Thoracic aorta (tissue), 2 donors: ENCODE measurements around the gene PDZD7. TPM values are rescaled to one million over a fixed set of nuclear protein-coding genes. Genes with fewer than 3 reads are reported as not detected.

Experiments
- ATAC-seq: fragments of 150-250 bp; one replicate; pipeline ENCODE4 v1.8.0; 2017; ENCODE audit warnings: low read depth; ENCODE audit not compliant: insufficient number of reproducible peaks, low FRiP score
- DNase-seq: peaks from one replicate; pipeline ENCODE4 v3.0.0-alpha.2; 2020; ENCODE audit warnings: low spot score
- H3K27ac ChIP-seq, 2 donors: fragments of 200-600 bp; sonication (generic); 1 replicate in 1 of 2; 2 replicates in 1 of 2; pipeline ENCODE4 v1.5.1; 2016; ENCODE audit warnings: mild to moderate bottlenecking in 2 of 2, moderate library complexity in 2 of 2
- H3K27me3 ChIP-seq: fragments of 200-600 bp; sonication (generic); replicated peaks from 2 replicates; pipeline ENCODE4 v1.6.0; 2016; ENCODE audit warnings: mild to moderate bottlenecking; ENCODE audit not compliant: insufficient read depth
- H3K36me3 ChIP-seq: fragments of 200-600 bp; sonication (generic); one replicate; pipeline ENCODE4 v1.5.1; 2016
- H3K4me1 ChIP-seq, 2 donors: fragments of 200-600 bp; sonication (generic); 1 replicate in 1 of 2; 2 replicates in 1 of 2; pipeline versions ENCODE4 v1.5.1 to v1.6.0; 2016; ENCODE audit warnings: low read depth in 2 of 2, mild to moderate bottlenecking in 1 of 2; ENCODE audit not compliant: control insufficient read depth in 1 of 2
- H3K4me3 ChIP-seq: fragments of 200-600 bp; sonication (generic); 2 replicates; pipeline ENCODE4 v1.5.1; 2016; ENCODE audit warnings: mild to moderate bottlenecking
- H3K9me3 ChIP-seq: fragments of 200-600 bp; sonication (generic); 2 replicates; pipeline ENCODE4 v1.5.1; 2016
- CTCF ChIP-seq: fragments of 200-600 bp; sonication (generic); IDR thresholded peaks from one replicate; pipeline ENCODE4 v1.5.1; 2019; ENCODE audit warnings: antibody characterized with exemption
- total RNA-seq, 2 donors: library from RNA; depleted of rRNA; stranded (reverse); fragments of >200 nt; gene quantifications; one replicate each; pipeline versions ENCODE4 v1.1.0 to v1.2.3, GENCODE V29; 2016

PDZD7 gene
- total RNA-seq, 2 donors from 2014 or later: 0.14 to 1.1 TPM

- Histone ChIP-seq H3K27ac (no peak overlapping the region), H3K9me3 (no peaks in the 10 kb centered on the region), H3K27me3 (no peaks in the 10 kb centered on the region), H3K4me1 (peaks cover 0 to 29% of the 10 kb centered on the region in 2 donors), H3K4me3 (no peak overlapping the region), H3K36me3 (peaks cover 8% of the 10 kb centered on the region)
- no peak for DNase-seq
- TF ChIP-seq CTCF: no peak
- ATAC-seq: no peak
These were observed 20.6 kb downstream of the PDZD7 start for GRCh38 chr10:101010329-101010728.

GRCh38 chr10:101008823-101009423 lies 22.0 kb downstream of the PDZD7 start:
- H3K36me3 ChIP-seq: peaks cover 14% of the 10 kb centered on the region
- no peaks in the 10 kb centered on the region for H3K9me3 ChIP-seq
- peaks cover 0 to 32% of the 10 kb centered on the region in 2 donors for H3K4me1 ChIP-seq
- ATAC-seq: no peak
- H3K4me3 ChIP-seq: no peak overlapping the region
- no peak overlapping the region for H3K27ac ChIP-seq
- H3K27me3 ChIP-seq: no peaks in the 10 kb centered on the region
- DNase-seq: no peak
- TF ChIP-seq CTCF: no peak

GRCh38 chr10:101007915-101008822 lies 22.8 kb downstream of the PDZD7 start:
- peaks cover 0 to 32% of the 10 kb centered on the region in 2 donors for H3K4me1 ChIP-seq
- DNase-seq (no peak), ATAC-seq (no peak)
- no peak for TF ChIP-seq CTCF
- H3K4me3 ChIP-seq: no peak overlapping the region
- no peaks in the 10 kb centered on the region for H3K9me3 ChIP-seq
- H3K27me3 ChIP-seq: no peaks in the 10 kb centered on the region
- peak overlapping the region in 1 of 2 donors; percentile 63 for H3K27ac ChIP-seq
- H3K36me3 ChIP-seq: peaks cover 19% of the 10 kb centered on the region

GRCh38 chr10:101007099-101007711 lies 23.7 kb downstream of the PDZD7 start:
- TF ChIP-seq CTCF: no peak
- Histone ChIP-seq H3K4me1 (peaks cover 4 to 34% of the 10 kb centered on the region in 2 donors), H3K27ac (peak overlapping the region; percentile 19 to 63), H3K36me3 (peaks cover 19% of the 10 kb centered on the region), H3K27me3 (no peaks in the 10 kb centered on the region), H3K9me3 (no peaks in the 10 kb centered on the region), H3K4me3 (no peak overlapping the region)
- ATAC-seq: no peak
- DNase-seq: no peak

GRCh38 chr10:101006593-101007098 lies 24.3 kb downstream of the PDZD7 start:
- H3K36me3 ChIP-seq: peaks cover 19% of the 10 kb centered on the region
- H3K4me1 ChIP-seq: peaks cover 8 to 39% of the 10 kb centered on the region in 2 donors
- no peak for ATAC-seq
- DNase-seq: no peak
- H3K4me3 ChIP-seq: no peak overlapping the region
- TF ChIP-seq CTCF: no peak
- no peaks in the 10 kb centered on the region for H3K27me3 ChIP-seq
- no peak overlapping the region for H3K27ac ChIP-seq
- H3K9me3 ChIP-seq: no peaks in the 10 kb centered on the region
